H1 (cell line): ENCODE results near the gene LRP1. TPM values are rescaled to one million over a fixed set of nuclear protein-coding genes. Genes with fewer than 3 reads are reported as not detected.

ENCODE experiments used
- CTCF ChIA-PET: fragments of 300-600 bp; sonication (Branson Sonifier 250); formaldehyde crosslinking; loops from one replicate; lab custom pipeline; 2021; ENCODE audit not compliant: partially characterized antibody; lab: Charles Lee
- POLR2A ChIA-PET: fragments of 300-600 bp; sonication (Branson Sonifier 250); formaldehyde crosslinking; loops from one replicate; lab custom pipeline; 2021; ENCODE audit warnings: inconsistent platforms; ENCODE audit not compliant: partially characterized antibody; lab: Charles Lee
- DNase-seq, 2 experiments: peaks; one replicate each; pipeline versions ENCODE4 v3.0.0 to v3.0.0-alpha.2; 2010 to 2022; ENCODE audit warnings: low spot score in 2 of 2, low read depth in 1 of 2, mixed read lengths in 1 of 2
- FAIRE-seq: peaks from 2 replicates; lab custom pipeline; 2011; peaks lifted over from hg19 to GRCh38; lab: Jason Lieb, UNC
- H2AFZ ChIP-seq: 2 replicates; pipeline ENCODE4 v1.8.1; 2012; ENCODE audit warnings: low read length, inconsistent platforms
- H2AK5ac ChIP-seq: 2 replicates; pipeline ENCODE4 v1.6.1; 2013; ENCODE audit warnings: low read depth, low read length
- H2BK120ac ChIP-seq: replicated peaks from 2 replicates; pipeline ENCODE3; 2013; ENCODE audit warnings: low read depth, low read length, inconsistent platforms
- H2BK12ac ChIP-seq: 2 replicates; pipeline ENCODE4 v1.6.1; 2013; ENCODE audit warnings: low read depth, low read length
- H2BK15ac ChIP-seq: 2 replicates; pipeline ENCODE4 v1.6.1; 2013; ENCODE audit warnings: low read length
- H2BK20ac ChIP-seq: 2 replicates; pipeline ENCODE4 v1.6.1; 2013; ENCODE audit warnings: low read length
- H2BK5ac ChIP-seq: 2 replicates; pipeline ENCODE4 v1.6.1; 2013; ENCODE audit warnings: low read depth, low read length
- H3K14ac ChIP-seq: 2 replicates; pipeline ENCODE4 v1.6.1; 2013; ENCODE audit warnings: inconsistent platforms; ENCODE audit not compliant: insufficient read length
- H3K18ac ChIP-seq: 2 replicates; pipeline ENCODE4 v1.6.1; 2013; ENCODE audit warnings: low read length; ENCODE audit errors: extremely low read depth
- H3K23ac ChIP-seq: 2 replicates; pipeline ENCODE4 v1.6.1; 2013; ENCODE audit warnings: inconsistent platforms; ENCODE audit not compliant: insufficient read length
- H3K23me2 ChIP-seq: 2 replicates; pipeline ENCODE4 v1.6.1; 2013; ENCODE audit warnings: low read depth, low read length
- H3K27ac ChIP-seq: 2 replicates; pipeline ENCODE4 v1.6.1; 2011; ENCODE audit warnings: low read depth, low read length, inconsistent platforms
- H3K27me3 ChIP-seq, 4 experiments: replicated peaks in 1 of 4; 1 replicate in 1 of 4; 2 replicates in 3 of 4; pipeline versions ENCODE4 v1.6.1 to v1.8.1; 2011 to 2013; ENCODE audit warnings: low read length in 3 of 4, mild to moderate bottlenecking in 3 of 4, inconsistent platforms in 2 of 4, mixed read lengths in 2 of 4, moderate library complexity in 1 of 4; ENCODE audit not compliant: control insufficient read depth in 3 of 4, insufficient read depth in 3 of 4; ENCODE audit errors: extremely low read depth in 1 of 4
- H3K36me3 ChIP-seq, 4 experiments: 2 replicates each; pipeline versions ENCODE4 v1.6.1 to v1.8.1; 2011 to 2013; ENCODE audit warnings: mild to moderate bottlenecking in 4 of 4, low read length in 3 of 4, moderate library complexity in 2 of 4, control low read depth in 1 of 4, inconsistent platforms in 1 of 4; ENCODE audit not compliant: insufficient read depth in 4 of 4, control insufficient read depth in 2 of 4
- H3K4ac ChIP-seq: replicated peaks from 2 replicates; pipeline ENCODE3; 2013; ENCODE audit warnings: low read length, low read depth, mixed read lengths, inconsistent platforms; ENCODE audit not compliant: insufficient read length
- H3K4me1 ChIP-seq, 4 experiments: replicated peaks in 1 of 4; 1 replicate in 1 of 4; 2 replicates in 3 of 4; pipeline versions ENCODE4 v1.6.1 to v1.8.1; 2011 to 2013; ENCODE audit warnings: low read length in 3 of 4, inconsistent platforms in 2 of 4, mixed read lengths in 1 of 4; ENCODE audit not compliant: insufficient read depth in 4 of 4, control insufficient read depth in 3 of 4
- H3K4me2 ChIP-seq, 2 experiments: 2 replicates each; pipeline versions ENCODE4 v1.6.1 to v1.8.1; 2011 to 2013; ENCODE audit warnings: low read depth in 2 of 2, low read length in 2 of 2, control low read depth in 1 of 2, inconsistent platforms in 1 of 2, mild to moderate bottlenecking in 1 of 2; ENCODE audit not compliant: insufficient read depth in 1 of 2
- H3K4me3 ChIP-seq, 4 experiments: fragments of 200-600, 300-600 bp in 1 of 4; sonication (generic), shearing (Covaris generic), sonication (Bioruptor Twin) in 1 of 4; 2 replicates each; pipeline versions ENCODE4 v1.5.1 to v1.8.1; 2011 to 2016; ENCODE audit warnings: low read length in 4 of 4, low read depth in 3 of 4, control low read depth in 2 of 4, inconsistent platforms in 2 of 4, mild to moderate bottlenecking in 2 of 4, mixed read lengths in 1 of 4, moderate library complexity in 1 of 4; ENCODE audit not compliant: insufficient read depth in 2 of 4; ENCODE audit errors: extremely low read depth in 1 of 4
- H3K56ac ChIP-seq: replicated peaks from 2 replicates; pipeline ENCODE3; 2013; ENCODE audit warnings: low read depth, mild to moderate bottlenecking, mixed read lengths, low read length, inconsistent platforms; ENCODE audit not compliant: insufficient read length
- H3K79me1 ChIP-seq: 2 replicates; pipeline ENCODE4 v1.6.1; 2013; ENCODE audit warnings: low read depth, low read length, control low read depth
- H3K79me2 ChIP-seq, 2 experiments: 2 replicates each; pipeline versions ENCODE4 v1.6.1 to v1.8.1; 2012 to 2013; ENCODE audit warnings: low read length in 2 of 2, mild to moderate bottlenecking in 2 of 2, inconsistent platforms in 1 of 2; ENCODE audit not compliant: insufficient read depth in 2 of 2, control insufficient read depth in 1 of 2
- H3K9ac ChIP-seq, 4 experiments: replicated peaks in 1 of 4; 1 replicate in 1 of 4; 2 replicates in 3 of 4; pipeline versions ENCODE4 v1.6.1 to v1.8.1; 2011 to 2013; ENCODE audit warnings: low read depth in 3 of 4, low read length in 3 of 4, control low read depth in 2 of 4, mild to moderate bottlenecking in 2 of 4, moderate library complexity in 2 of 4, inconsistent platforms in 1 of 4; ENCODE audit errors: extremely low read depth in 1 of 4
- H3K9me3 ChIP-seq, 2 experiments: 2 replicates each; pipeline versions ENCODE4 v1.6.1 to v1.8.1; 2012 to 2013; ENCODE audit warnings: mild to moderate bottlenecking in 2 of 2, moderate library complexity in 2 of 2, control low read depth in 1 of 2, inconsistent platforms in 1 of 2, low read depth in 1 of 2, low read length in 1 of 2, mixed read lengths in 1 of 2; ENCODE audit not compliant: insufficient read depth in 2 of 2
- H4K20me1 ChIP-seq, 2 experiments: replicated peaks in 1 of 2; 2 replicates each; pipeline versions ENCODE3 to v1.8.1; 2011 to 2013; ENCODE audit warnings: inconsistent platforms in 2 of 2, low read length in 2 of 2, mild to moderate bottlenecking in 1 of 2; ENCODE audit not compliant: insufficient read depth in 2 of 2, control insufficient read depth in 1 of 2
- H4K5ac ChIP-seq: 2 replicates; pipeline ENCODE4 v1.6.1; 2013; ENCODE audit warnings: low read length, low read depth, mixed read lengths, inconsistent platforms; ENCODE audit not compliant: insufficient read length
- H4K8ac ChIP-seq: 2 replicates; pipeline ENCODE4 v1.8.0; 2013; ENCODE audit warnings: mild to moderate bottlenecking, moderate library complexity, low read length, inconsistent platforms; ENCODE audit not compliant: insufficient read depth; ENCODE audit errors: extremely low read depth
- H4K91ac ChIP-seq: replicated peaks from 2 replicates; pipeline ENCODE3; 2013; ENCODE audit warnings: low read length, mixed read lengths, inconsistent platforms; ENCODE audit not compliant: insufficient read length
- CREB1 ChIP-seq: IDR thresholded peaks from 2 replicates; pipeline ENCODE4 v1.6.1; 2012; ENCODE audit warnings: inconsistent platforms
- WGBS, 2 experiments: shearing (Covaris generic) in 1 of 2; methylation state at CpG; one replicate each; pipeline versions ENCODE4 v1.1.6 to v1.1.7; 2013 to 2015; ENCODE audit warnings: low lambda C conversion rate in 2 of 2, mixed read lengths in 2 of 2, inconsistent platforms in 1 of 2, low coverage in 1 of 2, missing lambda C conversion rate in 1 of 2; ENCODE audit not compliant: insufficient replicate concordance in 2 of 2, insufficient coverage in 1 of 2, insufficient read length in 1 of 2; ENCODE audit errors: extremely low coverage in 1 of 2, missing lambda C conversion rate in 1 of 2; 5-methylcytosine and 5-hydroxymethylcytosine counted together
- polyA plus RNA-seq, 7 experiments: library from polyadenylated mRNA; depleted of rRNA in 3 of 7; stranded (reverse) in 5 of 7; unstranded in 2 of 7; fragments of >200 nt in 5 of 7; fragments of 200-250 nt in 2 of 7; gene quantifications; 1 replicate in 5 of 7; 2 replicates in 1 of 7; 4 replicates in 1 of 7; pipeline versions ENCODE4 v1.2.1 to v1.2.3, GENCODE V29; 2011 to 2013; ENCODE audit warnings: missing spikeins in 2 of 7, mixed read lengths in 2 of 7
- total RNA-seq: library from RNA; stranded (reverse); fragmentation: NEBNext Ultra II Directional; extraction: Animal tissue kit (Norgen Biotek cat#: 25700); gene quantifications from 2 replicates; pipeline ENCODE4 v1.2.1, GENCODE V29; 2021

Gene LRP1
- total and polyA plus RNA-seq, 2 of the 8 experiments (the other 6 are each of a cell fraction or from before 2014, with no cell fraction given) = 35.3 to 92.5 TPM

GRCh38 chr12:57210461-57210860 lies 82.2 kb downstream of the LRP1 start:
- Histone ChIP-seq H3K14ac (no peak overlapping the region), H3K18ac (no peak overlapping the region), H2BK12ac (no peak overlapping the region), H3K4ac (no peak overlapping the region), H3K56ac (no peak overlapping the region), H3K36me3 (peaks cover 16 to 51% (median 37%) of the 10 kb centered on the region in 4 experiments), H3K79me1 (no peaks in the 10 kb centered on the region), H4K5ac (no peak overlapping the region), H4K20me1 (peaks cover 7 to 15% of the 10 kb centered on the region in 2 experiments), H3K23me2 (no peaks in the 10 kb centered on the region), H3K27ac (no peak overlapping the region), H3K79me2 (no peaks in the 10 kb centered on the region), H3K4me1 (peaks cover 7 to 18% (median 12%) of the 10 kb centered on the region in 4 experiments), H2AFZ (no peak overlapping the region), H4K8ac (no peak overlapping the region), H2BK120ac (no peak overlapping the region), H3K9ac (no peak overlapping the region), H2AK5ac (no peak overlapping the region), H2BK20ac (no peak overlapping the region), H4K91ac (no peak overlapping the region), H3K9me3 (no peaks in the 10 kb centered on the region), H2BK15ac (no peak overlapping the region)
- CTCF ChIA-PET = interaction anchor here (1.0 to 10.1 kb wide), 3 partner anchors 27 to 50 kb away, joined by 3 to 726 read pairs (median 78); partner anchors contain the start of genes SHMT2 and STAC3
- DNase-seq (no peak), FAIRE-seq (no peak)
- WGBS, 2 experiments = 97% methylated on average over 11 of the region's 15 CpGs; no CpG with 5 or more reads in 1 of the 2 experiments
- POLR2A ChIA-PET = interaction anchor here (1.0 to 7.0 kb wide), 6 partner anchors 9 to 28 kb away, joined by 3 to 53 read pairs (median 12); partner anchors contain the start of gene SHMT2
- no peak for TF ChIP-seq CREB1
- TF ChIP-seq, all 59 proteins: peak for 0
- no peak overlapping the region for H3K23ac ChIP-seq
- H3K4me2 ChIP-seq = no peak overlapping the region
- H2BK5ac ChIP-seq = no peak overlapping the region
- H3K4me3 ChIP-seq = no peak overlapping the region
- H3K27me3 ChIP-seq = peaks cover 10 to 18% (median 17%) of the 10 kb centered on the region in 4 experiments
